WERI-Rb-1 (cell line): ENCODE data around the gene HUWE1.

Experiments used
- DNase-seq: peaks from one replicate; pipeline ENCODE4 v3.0.0-alpha.2; 2020
- H3K27ac ChIP-seq: fragments of 250-450 bp; sonication (Bioruptor Pico); 2 replicates; pipeline ENCODE4 v1.5.1; 2020; ENCODE audit warnings: mild to moderate bottlenecking, moderate library complexity
- H3K27me3 ChIP-seq: fragments of 250-450 bp; sonication (Bioruptor Pico); 2 replicates; pipeline ENCODE4 v1.5.1; 2021; ENCODE audit warnings: mild to moderate bottlenecking, low read depth, moderate library complexity; ENCODE audit not compliant: insufficient read depth, severe bottlenecking
- H3K36me3 ChIP-seq: fragments of 250-450 bp; sonication (Bioruptor Pico); 2 replicates; pipeline ENCODE4 v1.5.1; 2020; ENCODE audit warnings: mild to moderate bottlenecking, moderate library complexity
- H3K4me3 ChIP-seq: 2 replicates; pipeline ENCODE4 v1.5.1; 2011; ENCODE audit warnings: low read depth, mild to moderate bottlenecking, control low read depth, low read length
- H3K9me3 ChIP-seq: fragments of 250-450 bp; sonication (Bioruptor Pico); 2 replicates; pipeline ENCODE4 v1.5.1; 2021; ENCODE audit warnings: mild to moderate bottlenecking, moderate library complexity; ENCODE audit not compliant: severe bottlenecking
- CTCF ChIP-seq: IDR thresholded peaks from 2 replicates; pipeline ENCODE4 v1.5.1; 2011; ENCODE audit warnings: low read depth, mild to moderate bottlenecking, control low read depth, inconsistent platforms, low read length

The HUWE1 gene

GRCh38 chrX:53688300-53688699 is 1.8 kb upstream of the HUWE1 start:
- 0 out of 2 replicates have a peak, but pooled peaks cover 6% of the 10 kb centered on the region for H3K36me3 ChIP-seq
- no peak for DNase-seq
- no peaks in the 10 kb centered on the region for H3K9me3 ChIP-seq
- no peak overlapping the region for H3K27ac ChIP-seq
- H3K4me3 ChIP-seq: no peak overlapping the region
- peaks cover 6% of the 10 kb centered on the region for H3K27me3 ChIP-seq
- TF ChIP-seq CTCF: no peak

- peak overlapping the region; percentile 75 for H3K4me3 ChIP-seq
- no peak for TF ChIP-seq CTCF
- H3K27me3 ChIP-seq: no peaks in the 10 kb centered on the region
- H3K9me3 ChIP-seq: no peaks in the 10 kb centered on the region
- H3K36me3 ChIP-seq: peaks cover 13% of the 10 kb centered on the region
- no peak for DNase-seq
- peak overlapping the region; percentile 84 for H3K27ac ChIP-seq
These were observed 808 bp downstream of the HUWE1 start for GRCh38 chrX:53685711-53686110.

- TF ChIP-seq CTCF: no peak
- no peak for DNase-seq
These were observed 1.9 kb downstream of the HUWE1 start for GRCh38 chrX:53684415-53685192.

GRCh38 chrX:53683556-53684414 is 2.7 kb downstream of the HUWE1 start:
- Histone ChIP-seq H3K27me3 (no peaks in the 10 kb centered on the region), H3K4me3 (peak overlapping the region; percentile 75), H3K36me3 (peaks cover 22% of the 10 kb centered on the region), H3K9me3 (no peaks in the 10 kb centered on the region), H3K27ac (peak overlapping the region; percentile 94)
- DNase-seq: peak; percentile 92
- TF ChIP-seq CTCF: no peak

More at GRCh38 chrX:53684415-53685192, 1.9 kb downstream of the HUWE1 start:
- H3K4me3 ChIP-seq: peak overlapping the region; percentile 75
- peaks cover 18% of the 10 kb centered on the region for H3K36me3 ChIP-seq
- no peaks in the 10 kb centered on the region for H3K27me3 ChIP-seq
- no peaks in the 10 kb centered on the region for H3K9me3 ChIP-seq
- H3K27ac ChIP-seq: peak overlapping the region; percentile 94

GRCh38 chrX:53682885-53683555 is 3.5 kb downstream of the HUWE1 start:
- Histone ChIP-seq H3K36me3 (peaks cover 29% of the 10 kb centered on the region), H3K27ac (peak overlapping the region; percentile 94), H3K27me3 (no peaks in the 10 kb centered on the region), H3K4me3 (peak overlapping the region; percentile 74), H3K9me3 (no peaks in the 10 kb centered on the region)
- no peak for TF ChIP-seq CTCF
- DNase-seq: peak; percentile 42
